NCI-H446 treated with DMSO at 0.1 percent for 48 hours (cell line): ENCODE measurements around the gene LCA5L.
"Not testable (repeated sequence)": the region's sequence is repeated elsewhere in the genome, so short reads cannot be mapped to it uniquely, and the experiment has no call there.

ENCODE experiments used
- DNase-seq: peaks from one replicate; lab custom pipeline; 2025; lab: John Stamatoyannopoulos, UW

Gene LCA5L

GRCh38 chr21:39451332-39452206 is 6.0 kb upstream of the LCA5L start, which contains the start of gene SH3BGR:
TSS of gene SH3BGR (plus strand) at chr21:39451970. CDS start at chr21:39452097, 127 bp downstream.
- DNase-seq = no peak

- no peak for DNase-seq
These were observed 1.7 kb upstream of the LCA5L start for GRCh38 chr21:39447264-39447663.

GRCh38 chr21:39444421-39445180 is 977 bp downstream of the LCA5L start:
- no peak for DNase-seq

- no peak for DNase-seq
These were observed 3.8 kb downstream of the LCA5L start for GRCh38 chr21:39441502-39442475.

GRCh38 chr21:39439232-39439631 is 6.3 kb downstream of the LCA5L start:
- DNase-seq = no peak

GRCh38 chr21:39434950-39435349 is 10.6 kb downstream of the LCA5L start:
- no peak for DNase-seq

- no peak for DNase-seq
These were observed 14.6 kb downstream of the LCA5L start for GRCh38 chr21:39430954-39431353.

GRCh38 chr21:39430457-39430856 is 15.1 kb downstream of the LCA5L start:
- DNase-seq = no peak

GRCh38 chr21:39430016-39430415 is 15.6 kb downstream of the LCA5L start:
- DNase-seq = no peak

GRCh38 chr21:39429445-39429844 is 16.1 kb downstream of the LCA5L start:
- DNase-seq = no peak

- DNase-seq = no peak
These were observed 22.9 kb downstream of the LCA5L start for GRCh38 chr21:39422527-39423241.

- not testable (repeated sequence) for DNase-seq
These were observed 26.4 kb downstream of the LCA5L start for GRCh38 chr21:39419204-39419603.

- no peak for DNase-seq
These were observed 39.5 kb downstream of the LCA5L start for GRCh38 chr21:39406065-39406464.

- no peak for DNase-seq
These were observed 45.4 kb downstream of the LCA5L start for GRCh38 chr21:39400173-39400572.

GRCh38 chr21:39397646-39398385 is 47.8 kb downstream of the LCA5L start:
- no peak for DNase-seq

- DNase-seq = no peak
These were observed 52.6 kb downstream of the LCA5L start for GRCh38 chr21:39392981-39393380.

GRCh38 chr21:39390212-39390765 is 55.3 kb downstream of the LCA5L start:
- DNase-seq = no peak

GRCh38 chr21:39388811-39389155 is 56.8 kb downstream of the LCA5L start:
- no peak for DNase-seq

- DNase-seq = peak; percentile 61
These were observed 57.4 kb downstream of the LCA5L start for GRCh38 chr21:39388038-39388810.
